ENCODE data around the gene EEA1.
A peak's percentile ranks its signal among the peaks of the same experiment; 100 is the strongest.

Gene EEA1

GRCh38 chr12:92886131-92886530, 43.0 kb downstream of the EEA1 start:
- no peak for DNase-seq (ENCODE audit: low spot score)

- no peak for DNase-seq (ENCODE audit: low spot score)
Observed at GRCh38 chr12:92879698-92880322, 49.3 kb downstream of the EEA1 start.

GRCh38 chr12:92877904-92878303, 51.2 kb downstream of the EEA1 start:
- DNase-seq (ENCODE audit: low spot score) = no peak

GRCh38 chr12:92876496-92876895, 52.6 kb downstream of the EEA1 start:
- no peak for DNase-seq (ENCODE audit: low spot score)

- no peak for DNase-seq (ENCODE audit: low spot score)
Observed at GRCh38 chr12:92871116-92871515, 58.0 kb downstream of the EEA1 start.

GRCh38 chr12:92866418-92866817, 62.7 kb downstream of the EEA1 start:
- no peak for DNase-seq (ENCODE audit: low spot score)

GRCh38 chr12:92863251-92863650, 65.8 kb downstream of the EEA1 start:
- DNase-seq (ENCODE audit: low spot score) = no peak

GRCh38 chr12:92861381-92861780, 67.7 kb downstream of the EEA1 start:
- no peak for DNase-seq (ENCODE audit: low spot score)

GRCh38 chr12:92860521-92860920, 68.6 kb downstream of the EEA1 start:
- no peak for DNase-seq (ENCODE audit: low spot score)

GRCh38 chr12:92859650-92860386, 69.3 kb downstream of the EEA1 start:
- peak; percentile 29 for DNase-seq (ENCODE audit: low spot score)

GRCh38 chr12:92857818-92858217, 71.3 kb downstream of the EEA1 start:
- no peak for DNase-seq (ENCODE audit: low spot score)

GRCh38 chr12:92854344-92854743, 74.8 kb downstream of the EEA1 start:
- no peak for DNase-seq (ENCODE audit: low spot score)

- DNase-seq (ENCODE audit: low spot score) = no peak
Observed at GRCh38 chr12:92848740-92849139, 80.4 kb downstream of the EEA1 start.

- DNase-seq (ENCODE audit: low spot score) = no peak
Observed at GRCh38 chr12:92847368-92847767, 81.7 kb downstream of the EEA1 start.

GRCh38 chr12:92845329-92845728, 83.8 kb downstream of the EEA1 start:
- DNase-seq (ENCODE audit: low spot score) = no peak

- DNase-seq (ENCODE audit: low spot score) = peak; percentile 29
Observed at GRCh38 chr12:92844151-92844763, 84.8 kb downstream of the EEA1 start.

GRCh38 chr12:92829686-92830282, 99.3 kb downstream of the EEA1 start:
- no peak for DNase-seq (ENCODE audit: low spot score)

- DNase-seq (ENCODE audit: low spot score) = no peak
Observed at GRCh38 chr12:92828565-92828964, 100.5 kb downstream of the EEA1 start.

- peak; percentile 56 for DNase-seq (ENCODE audit: low spot score)
Observed at GRCh38 chr12:92827836-92828431, 101.2 kb downstream of the EEA1 start.

GRCh38 chr12:92821142-92821541, 108.0 kb downstream of the EEA1 start:
- DNase-seq (ENCODE audit: low spot score) = no peak

GRCh38 chr12:92814584-92814983, 114.5 kb downstream of the EEA1 start:
- DNase-seq (ENCODE audit: low spot score) = no peak

GRCh38 chr12:92810370-92810769, 118.7 kb downstream of the EEA1 start:
- no peak for DNase-seq (ENCODE audit: low spot score)

- no peak for DNase-seq (ENCODE audit: low spot score)
Observed at GRCh38 chr12:92803903-92804302, 125.2 kb downstream of the EEA1 start.

All from SW480 (cell line).